ENCODE measurements around the gene IGSF21. TPM values are rescaled to one million over a fixed set of nuclear protein-coding genes. Genes with fewer than 3 reads are reported as not detected.

The IGSF21 gene
- total and polyA plus RNA-seq, 2 experiments from 2014 or later = not detected

DNA sequence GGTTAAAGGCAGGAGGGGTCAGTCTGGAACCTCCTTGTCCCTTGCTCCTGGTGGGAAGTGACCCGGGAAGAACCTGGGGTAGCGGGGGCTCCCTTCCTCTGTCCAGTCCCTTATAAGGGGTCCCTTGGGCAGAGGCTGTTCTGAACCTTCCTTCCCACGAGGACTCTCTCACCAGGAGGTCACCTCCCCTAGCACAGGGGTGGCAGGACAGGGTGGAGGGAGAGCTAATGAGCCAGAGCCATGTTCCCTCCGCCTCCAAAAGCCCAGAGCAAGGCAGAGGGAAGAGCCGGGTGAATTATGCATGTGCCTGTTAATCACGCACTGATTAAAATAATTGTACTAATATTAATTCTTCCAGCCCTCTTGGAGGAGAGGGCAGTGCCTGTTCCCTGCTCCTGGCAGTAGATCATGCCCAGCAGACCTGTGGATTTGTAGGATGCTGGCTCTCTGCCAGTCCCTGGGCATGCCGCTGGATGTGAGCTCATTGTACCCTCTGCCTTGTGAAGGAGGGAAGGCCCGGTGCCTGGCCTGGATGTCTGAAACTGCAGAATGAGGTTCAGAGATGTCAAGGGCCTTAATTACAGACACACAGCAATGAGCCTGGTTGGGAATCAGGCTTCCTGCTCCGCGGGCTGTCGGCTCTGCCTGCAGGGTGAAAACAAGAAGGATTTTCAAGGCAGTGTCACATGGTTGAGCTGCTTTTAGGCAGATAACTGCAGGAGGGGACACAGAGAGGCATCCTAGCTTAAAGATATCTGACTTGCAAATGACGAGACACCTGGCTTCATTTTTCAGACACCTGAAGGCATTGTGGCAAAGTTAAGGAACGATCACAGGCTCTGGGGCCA lies 68.2 kb downstream of the IGSF21 start:
- Histone ChIP-seq H3K9me2 (replicated peaks; ENCODE audit: insufficient read depth) (no peaks in the 10 kb centered on the region), H3K27ac (no peak overlapping the region), H3K4me3 (no peak overlapping the region), H3K36me3 (replicated peaks; ENCODE audit: insufficient read depth, low read depth) (no peaks in the 10 kb centered on the region), H3K4me1 (ENCODE audit: insufficient read depth) (no peaks in the 10 kb centered on the region), H3K27me3 (peaks cover 43% of the 10 kb centered on the region), H2AFZ (no peak overlapping the region), H3K4me2 (no peak overlapping the region), H4K20me1 (ENCODE audit: insufficient read depth, poor library complexity, severe bottlenecking) (no peaks in the 10 kb centered on the region), H3K9me3 (ENCODE audit: low read depth) (no peaks in the 10 kb centered on the region), H3K79me2 (no peaks in the 10 kb centered on the region)
- DNase-seq (ENCODE audit: low spot score) = no peak
- TF ChIP-seq EZH2phosphoT487 (IDR thresholded peaks at IDR 0.05; ENCODE audit: low read depth, severe bottlenecking, unreplicated experiment) (no peak), EZH2 (IDR thresholded peaks at IDR 0.05; ENCODE audit: borderline replicate concordance) (no peak), CTCF (IDR thresholded peaks at IDR 0.05; ENCODE audit: poor library complexity) (no peak)
- 52% methylated on average over 13 of the region's 13 CpGs for WGBS (ENCODE audit: low lambda C conversion rate, missing lambda C conversion rate)

- no peak overlapping the region for H3K27ac ChIP-seq
- peaks cover 43% of the 10 kb centered on the region for H3K27me3 ChIP-seq
- no peak overlapping the region for H3K4me3 ChIP-seq
- no peak overlapping the region for H3K4me2 ChIP-seq
- no peaks in the 10 kb centered on the region for H4K20me1 ChIP-seq (ENCODE audit: insufficient read depth, poor library complexity, severe bottlenecking)
- no peaks in the 10 kb centered on the region for H3K9me2 ChIP-seq (replicated peaks; ENCODE audit: insufficient read depth)
- no peaks in the 10 kb centered on the region for H3K4me1 ChIP-seq (ENCODE audit: insufficient read depth)
- H3K79me2 ChIP-seq = no peaks in the 10 kb centered on the region
- DNase-seq (ENCODE audit: low spot score) = no peak
- WGBS (ENCODE audit: low lambda C conversion rate, missing lambda C conversion rate) = 44% methylated on average over 4 of the region's 4 CpGs
- no peaks in the 10 kb centered on the region for H3K9me3 ChIP-seq (ENCODE audit: low read depth)
- no peak overlapping the region for H2AFZ ChIP-seq
- TF ChIP-seq EZH2phosphoT487 (IDR thresholded peaks at IDR 0.05; ENCODE audit: low read depth, severe bottlenecking, unreplicated experiment) (no peak), EZH2 (IDR thresholded peaks at IDR 0.05; ENCODE audit: borderline replicate concordance) (no peak), CTCF (IDR thresholded peaks at IDR 0.05; ENCODE audit: poor library complexity) (no peak)
- H3K36me3 ChIP-seq (replicated peaks; ENCODE audit: insufficient read depth, low read depth) = no peaks in the 10 kb centered on the region
Observed at GRCh38 chr1:18176619-18177018, 69.0 kb downstream of the IGSF21 start.

- H3K9me3 ChIP-seq (ENCODE audit: low read depth) = no peaks in the 10 kb centered on the region
- no peak overlapping the region for H3K4me3 ChIP-seq
- TF ChIP-seq CTCF (IDR thresholded peaks at IDR 0.05; ENCODE audit: poor library complexity) (no peak), EZH2 (IDR thresholded peaks at IDR 0.05; ENCODE audit: borderline replicate concordance) (no peak), EZH2phosphoT487 (IDR thresholded peaks at IDR 0.05; ENCODE audit: low read depth, severe bottlenecking, unreplicated experiment) (no peak)
- no peaks in the 10 kb centered on the region for H4K20me1 ChIP-seq (ENCODE audit: insufficient read depth, poor library complexity, severe bottlenecking)
- 53% methylated on average over 8 of the region's 8 CpGs for WGBS (ENCODE audit: low lambda C conversion rate, missing lambda C conversion rate)
- H3K36me3 ChIP-seq (replicated peaks; ENCODE audit: insufficient read depth, low read depth) = no peaks in the 10 kb centered on the region
- DNase-seq (ENCODE audit: low spot score) = no peak
- H3K9me2 ChIP-seq (replicated peaks; ENCODE audit: insufficient read depth) = no peaks in the 10 kb centered on the region
- H3K27me3 ChIP-seq = peaks cover 43% of the 10 kb centered on the region
- no peaks in the 10 kb centered on the region for H3K4me1 ChIP-seq (ENCODE audit: insufficient read depth)
- no peak overlapping the region for H3K27ac ChIP-seq
- no peaks in the 10 kb centered on the region for H3K79me2 ChIP-seq
- no peak overlapping the region for H3K4me2 ChIP-seq
- H2AFZ ChIP-seq = no peak overlapping the region
Observed at GRCh38 chr1:18178111-18178510, 70.5 kb downstream of the IGSF21 start.
